NCI-H69 (cell line): ENCODE measurements around the gene GAS7.

Experiments used
- DNase-seq: peaks from one replicate; lab custom pipeline; 2025; lab: John Stamatoyannopoulos, UW

Gene GAS7

GRCh38 chr17:10048629-10049350, 149.6 kb downstream of the GAS7 start:
- DNase-seq = no peak

DNA sequence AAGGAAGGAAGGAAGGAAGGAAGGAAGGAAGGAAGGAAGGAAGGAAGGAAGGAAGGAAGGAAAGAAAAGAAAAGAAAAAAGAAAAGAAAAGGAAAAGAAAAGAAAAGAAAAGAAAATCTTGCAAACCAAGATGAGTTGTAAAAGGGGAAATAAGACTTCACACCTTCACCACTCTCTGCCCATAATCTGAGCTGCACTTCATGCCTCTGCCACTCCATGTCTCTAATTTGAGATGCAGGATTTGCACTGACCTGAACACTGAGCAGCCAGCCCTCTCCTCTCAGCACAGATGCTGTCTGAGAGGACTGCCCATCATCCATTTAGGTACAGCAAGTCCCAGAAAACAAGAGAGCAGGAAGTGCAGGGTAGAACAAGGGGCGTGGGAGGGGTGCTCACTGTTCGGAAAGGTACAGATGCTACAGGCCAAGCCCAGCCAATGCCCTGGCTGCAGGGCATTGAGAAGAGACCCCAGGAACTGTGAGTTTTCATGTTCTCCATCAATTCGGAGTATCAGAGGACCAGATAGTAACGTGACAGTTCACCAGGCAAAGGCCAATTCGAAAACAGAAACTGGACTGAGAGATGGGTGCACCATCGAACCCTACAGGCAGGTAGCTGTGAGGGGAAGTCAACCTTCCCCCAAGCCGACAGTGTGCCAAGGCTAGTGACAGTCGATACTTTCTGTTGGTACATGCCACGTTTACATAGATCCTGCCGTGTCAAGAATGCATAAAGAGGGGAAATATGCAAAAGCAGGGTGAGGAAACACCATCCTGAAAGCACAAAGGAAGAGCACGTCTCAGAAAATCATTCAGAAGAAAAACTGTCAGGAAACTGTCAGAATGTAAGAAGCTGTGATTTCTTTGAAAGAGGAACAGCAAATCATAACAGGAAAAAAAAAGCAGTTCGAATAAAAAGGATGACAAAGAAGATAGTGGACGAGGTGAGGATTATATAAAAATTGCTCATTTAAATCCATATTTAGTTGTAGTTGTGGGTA, 151.3 kb downstream of the GAS7 start:
- no peak for DNase-seq

DNA sequence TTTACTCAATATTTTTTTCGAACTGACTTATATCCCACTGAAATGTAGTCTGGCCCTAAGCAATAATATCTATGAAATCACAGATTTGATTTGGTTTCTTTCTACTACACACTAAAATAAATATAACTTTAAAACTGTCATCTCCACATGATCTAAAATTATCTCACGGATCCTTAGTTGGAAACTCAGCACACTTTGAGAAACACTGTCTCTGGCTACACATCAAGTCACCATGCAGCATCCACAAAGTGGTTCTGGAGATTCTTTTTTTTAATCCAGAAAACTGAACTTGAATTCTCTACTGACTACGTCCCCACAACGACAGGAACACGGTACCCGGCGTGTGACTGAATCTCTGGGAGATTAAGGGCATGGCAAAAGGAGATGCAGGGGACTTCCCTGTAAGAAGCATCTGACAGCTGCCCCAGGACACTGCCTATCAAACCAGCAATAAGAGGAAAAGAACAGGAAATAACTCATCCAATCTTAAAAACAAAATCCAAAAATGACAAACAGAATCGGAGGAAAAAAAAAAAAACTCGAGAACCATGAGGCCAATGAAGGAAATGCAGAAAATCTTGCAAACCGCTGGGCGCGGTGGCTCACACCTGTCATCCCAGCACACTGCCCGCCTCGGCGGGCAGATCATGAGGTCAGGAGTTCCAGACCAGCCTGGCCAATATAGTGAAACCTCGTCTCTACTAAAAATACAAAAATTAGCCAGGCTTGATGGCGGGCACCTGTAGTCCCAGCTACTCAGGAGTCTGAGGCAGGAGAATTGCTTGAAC, 152.3 kb downstream of the GAS7 start:
- DNase-seq = no peak

- no peak for DNase-seq
Observed at GRCh38 chr17:10042589-10043244, 155.7 kb downstream of the GAS7 start.

- no peak for DNase-seq
Observed at GRCh38 chr17:10041916-10042588, 156.4 kb downstream of the GAS7 start.

DNA sequence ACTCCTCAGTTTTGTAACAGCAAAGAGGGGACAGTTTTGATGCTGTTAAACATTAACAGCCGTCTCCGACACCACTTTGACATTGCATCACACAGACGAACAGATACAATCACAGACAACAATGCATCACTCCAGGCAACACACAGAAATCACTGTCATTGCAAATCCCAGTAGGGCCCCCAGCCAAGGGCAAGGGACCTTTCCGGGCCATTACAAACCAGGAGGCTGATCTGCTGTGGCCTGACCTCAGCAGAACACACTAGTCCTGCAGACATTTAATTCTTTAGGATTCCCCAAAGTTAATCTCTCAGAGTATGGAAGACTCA, 157.2 kb downstream of the GAS7 start:
- no peak for DNase-seq

- no peak for DNase-seq
Observed at GRCh38 chr17:10036511-10037061, 161.8 kb downstream of the GAS7 start.

DNA sequence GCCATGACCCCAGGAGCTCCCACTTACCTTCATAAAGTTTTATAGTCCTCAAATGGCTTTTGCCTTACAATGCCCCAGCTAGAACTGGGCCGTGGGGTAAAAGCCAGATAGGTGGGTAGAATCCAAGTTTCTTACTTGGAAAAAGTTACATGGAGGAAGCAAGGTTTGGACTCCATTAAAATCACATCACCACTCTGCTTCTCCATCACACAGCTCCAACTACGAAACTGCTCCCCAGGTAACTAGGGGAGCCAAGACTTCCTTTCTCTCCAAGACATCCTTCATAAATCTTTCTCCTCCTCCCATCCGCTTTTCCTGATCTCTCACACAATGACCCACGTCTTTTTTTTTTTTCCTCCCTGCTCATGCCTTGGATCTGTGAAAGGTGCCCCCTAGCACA, 162.5 kb downstream of the GAS7 start:
- no peak for DNase-seq

DNA sequence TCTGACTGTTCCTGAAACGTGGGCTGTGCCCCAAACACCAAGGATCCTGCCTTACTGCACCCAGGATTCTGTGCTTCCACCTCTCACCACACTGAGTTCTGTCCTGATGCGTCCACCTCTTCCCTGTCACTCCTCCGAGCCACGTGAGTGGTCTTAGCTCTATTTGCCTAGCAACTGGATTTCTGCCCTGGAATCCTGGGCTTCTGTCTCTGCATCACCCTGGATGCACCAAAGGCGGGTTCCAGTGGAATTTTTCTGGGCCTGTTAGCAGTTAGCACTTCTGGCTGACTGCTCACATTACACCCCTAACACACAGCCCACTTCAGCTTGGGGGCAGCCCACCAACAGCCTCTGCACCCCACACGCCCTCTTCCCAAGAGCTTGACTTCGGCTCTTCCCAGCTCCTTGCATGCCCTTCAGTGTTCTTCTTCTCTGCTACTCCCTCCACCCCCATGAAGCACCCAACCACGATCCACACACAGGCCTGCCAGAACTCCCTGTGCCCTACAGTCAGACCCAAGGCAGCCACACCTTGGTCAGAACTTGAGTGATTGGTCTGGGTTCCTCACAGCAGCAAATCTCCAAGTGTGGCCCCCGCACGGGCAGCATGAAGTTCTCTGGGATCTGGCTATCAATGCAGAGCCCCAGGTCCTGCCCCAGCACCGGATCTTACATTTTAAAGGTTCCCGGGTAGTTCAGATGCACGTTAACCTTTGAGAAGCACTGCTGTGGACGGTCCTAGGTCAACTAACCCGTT, 163.5 kb downstream of the GAS7 start:
- DNase-seq = no peak

- no peak for DNase-seq
Observed at GRCh38 chr17:10033959-10034358, 164.4 kb downstream of the GAS7 start.

DNA sequence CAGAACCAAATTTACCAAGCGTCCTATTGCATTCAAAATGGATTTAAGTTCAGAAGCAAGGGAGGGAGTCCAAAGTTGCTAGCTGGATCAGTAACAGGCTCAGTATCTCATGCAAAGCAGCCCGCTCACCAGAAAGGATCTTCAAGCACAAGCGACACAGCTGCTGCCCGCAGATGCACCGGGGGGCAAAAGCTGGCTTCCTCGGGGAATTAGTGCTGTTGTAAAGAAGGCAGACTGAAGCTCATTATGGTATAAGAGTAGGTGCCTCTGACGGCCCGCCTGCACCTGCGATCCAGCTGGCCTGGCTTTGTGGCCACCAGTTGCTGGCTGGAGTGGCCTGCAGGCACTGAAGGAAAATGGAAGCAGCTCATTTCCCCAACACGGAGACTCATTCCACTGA, 165.0 kb downstream of the GAS7 start:
- DNase-seq = no peak

DNA sequence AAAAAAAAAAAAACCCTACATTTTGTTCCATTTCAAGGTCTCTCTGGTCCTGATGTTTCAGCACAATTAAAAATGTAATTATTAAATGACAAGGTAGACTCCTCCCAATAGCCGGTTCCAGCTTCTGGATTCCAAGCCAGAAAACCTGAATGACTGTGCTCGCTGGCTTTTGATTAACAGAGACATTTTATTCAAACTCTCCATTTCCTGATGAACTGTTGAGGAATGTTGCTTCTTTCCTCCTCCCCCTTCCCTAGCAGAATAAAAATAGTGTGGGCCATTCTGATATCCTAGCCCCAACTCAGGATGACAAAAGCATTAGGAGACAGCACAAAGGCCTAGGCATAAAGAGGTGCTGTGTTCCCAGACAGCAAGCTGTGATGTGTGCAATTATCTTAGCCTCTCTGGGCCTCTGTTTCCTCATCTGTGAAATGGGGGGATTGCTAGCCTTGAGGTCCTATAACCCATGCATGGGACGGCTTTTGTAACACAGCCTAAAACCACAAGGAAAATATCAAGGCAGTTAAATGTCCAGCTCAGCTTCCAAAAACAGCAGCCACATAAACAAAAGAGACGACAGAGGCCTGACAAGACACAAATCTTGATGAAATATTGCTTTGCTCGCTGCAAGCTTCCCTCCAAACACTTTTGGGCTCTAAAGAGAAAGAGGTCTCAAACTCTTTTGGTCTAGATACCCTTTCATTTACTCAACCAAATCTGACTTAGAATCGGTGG, 166.1 kb downstream of the GAS7 start:
- DNase-seq = no peak

DNA sequence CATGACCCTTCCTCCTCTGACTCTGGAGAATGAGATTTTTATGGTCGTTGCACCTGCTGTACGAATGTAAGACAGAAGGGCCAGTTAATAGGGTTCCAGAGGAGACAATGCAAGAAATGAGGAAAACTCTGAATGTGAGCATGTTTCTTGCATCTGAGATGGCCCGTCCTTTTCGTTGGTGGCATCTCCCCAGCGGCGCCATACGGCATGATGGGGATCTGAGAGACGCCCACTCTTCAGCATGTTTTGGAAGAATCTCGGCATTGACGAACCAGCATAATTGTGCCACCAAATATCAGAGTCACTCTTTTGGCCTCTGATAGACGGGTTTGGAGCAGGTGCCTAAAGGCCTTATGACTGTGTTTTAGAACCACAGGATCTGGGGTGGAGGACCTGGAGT, 166.8 kb downstream of the GAS7 start:
- no peak for DNase-seq

DNA sequence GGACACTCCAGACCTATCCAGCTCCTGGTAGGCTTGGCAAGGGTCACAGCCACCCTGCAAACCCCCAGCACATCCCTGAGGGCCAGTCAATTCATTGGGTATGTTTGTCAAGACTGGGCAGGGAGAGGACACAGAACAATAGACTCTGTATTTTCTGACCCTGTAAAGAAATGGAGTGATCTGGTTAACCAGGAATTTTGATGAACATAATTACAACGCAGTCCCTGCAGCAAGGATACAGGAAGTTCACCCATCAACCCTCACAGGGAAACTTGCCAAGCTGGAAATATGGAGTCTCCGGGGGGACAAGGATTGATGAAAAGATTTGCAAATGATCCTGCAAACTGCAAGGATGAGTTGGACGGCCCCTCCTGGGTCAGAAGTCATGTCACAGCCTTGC, 167.3 kb downstream of the GAS7 start:
- DNase-seq = no peak

DNA sequence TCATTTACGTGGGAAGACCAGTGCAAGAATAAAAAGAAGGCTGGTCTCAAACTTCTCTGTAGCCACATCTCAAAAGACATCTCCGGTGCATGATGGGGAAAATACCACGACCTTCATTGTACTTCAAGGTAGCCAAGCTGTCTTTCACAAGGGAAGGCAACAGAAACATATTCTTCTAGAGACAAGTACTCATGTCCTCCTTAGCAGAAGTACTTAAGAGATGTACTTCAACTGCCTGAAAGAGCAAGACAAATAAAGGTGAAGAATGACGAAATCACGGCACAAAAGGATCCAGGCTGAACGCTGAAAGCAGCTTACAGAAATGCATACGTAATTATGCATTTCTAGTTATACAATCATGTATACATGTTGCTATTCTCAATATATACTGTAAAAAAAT, 169.3 kb downstream of the GAS7 start:
- no peak for DNase-seq

- DNase-seq = no peak
Observed at GRCh38 chr17:10025976-10026901, 172.2 kb downstream of the GAS7 start.

DNA sequence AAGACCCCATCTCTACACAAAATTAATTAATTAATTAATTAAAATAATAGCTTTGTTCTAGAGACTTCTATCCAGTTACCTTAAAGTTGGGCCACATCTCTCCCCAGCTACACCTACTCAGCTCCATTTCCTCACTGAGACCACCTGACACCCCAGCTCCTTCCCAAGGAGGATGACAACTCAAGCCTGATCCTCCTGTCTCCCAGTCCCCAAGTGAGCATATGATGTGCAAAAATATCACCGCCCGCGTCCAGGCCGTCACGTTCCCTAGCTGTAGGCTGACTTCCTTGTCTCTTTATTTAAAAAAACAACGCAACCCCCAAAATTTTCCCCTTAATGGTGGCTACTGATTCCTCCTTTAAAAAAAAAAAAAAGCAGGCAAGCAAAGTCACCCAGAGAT, 173.2 kb downstream of the GAS7 start:
- no peak for DNase-seq

DNA sequence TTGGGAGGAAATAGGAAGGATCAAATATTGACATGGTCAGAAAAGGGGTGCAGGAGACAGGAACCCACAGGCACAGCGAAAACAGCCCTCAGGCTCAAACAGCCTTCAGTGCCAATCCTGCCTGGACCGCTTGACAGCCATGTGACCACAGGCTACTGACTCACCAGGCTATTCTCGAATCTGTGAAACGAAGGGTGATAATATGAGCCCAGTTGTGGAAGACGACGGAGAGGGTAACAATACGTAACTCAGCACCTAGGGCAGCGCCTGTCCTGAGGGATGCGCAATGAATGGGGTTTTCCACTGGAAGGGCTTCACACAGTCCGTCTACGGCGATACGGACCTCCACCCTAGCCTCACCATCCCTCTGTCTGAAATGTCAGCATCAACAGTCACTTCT, 176.0 kb downstream of the GAS7 start:
- no peak for DNase-seq
